Erythroblast (primary cell): ENCODE data around the gene EYS.

Source experiments
- GATA1 ChIP-seq: IDR thresholded peaks from 2 replicates; pipeline ENCODE4 v1.6.1; 2011; ENCODE audit warnings: low read depth, mild to moderate bottlenecking, control low read depth, low read length, moderate library complexity
- POLR2A ChIP-seq: IDR thresholded peaks from 2 replicates; pipeline ENCODE4 v1.6.1; 2011; ENCODE audit warnings: mild to moderate bottlenecking, low read length

GRCh38 chr6:65570340-65570739 lies 136.7 kb downstream of the EYS start:
- TF ChIP-seq POLR2A (no peak), GATA1 (no peak)
